ENCODE results near the gene ACSF2.
"Not testable (repeated sequence)": the region's sequence is repeated elsewhere in the genome, so short reads cannot be mapped to it uniquely, and the experiment has no call there.

The ACSF2 gene, protein sequence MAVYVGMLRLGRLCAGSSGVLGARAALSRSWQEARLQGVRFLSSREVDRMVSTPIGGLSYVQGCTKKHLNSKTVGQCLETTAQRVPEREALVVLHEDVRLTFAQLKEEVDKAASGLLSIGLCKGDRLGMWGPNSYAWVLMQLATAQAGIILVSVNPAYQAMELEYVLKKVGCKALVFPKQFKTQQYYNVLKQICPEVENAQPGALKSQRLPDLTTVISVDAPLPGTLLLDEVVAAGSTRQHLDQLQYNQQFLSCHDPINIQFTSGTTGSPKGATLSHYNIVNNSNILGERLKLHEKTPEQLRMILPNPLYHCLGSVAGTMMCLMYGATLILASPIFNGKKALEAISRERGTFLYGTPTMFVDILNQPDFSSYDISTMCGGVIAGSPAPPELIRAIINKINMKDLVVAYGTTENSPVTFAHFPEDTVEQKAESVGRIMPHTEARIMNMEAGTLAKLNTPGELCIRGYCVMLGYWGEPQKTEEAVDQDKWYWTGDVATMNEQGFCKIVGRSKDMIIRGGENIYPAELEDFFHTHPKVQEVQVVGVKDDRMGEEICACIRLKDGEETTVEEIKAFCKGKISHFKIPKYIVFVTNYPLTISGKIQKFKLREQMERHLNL

DNA sequence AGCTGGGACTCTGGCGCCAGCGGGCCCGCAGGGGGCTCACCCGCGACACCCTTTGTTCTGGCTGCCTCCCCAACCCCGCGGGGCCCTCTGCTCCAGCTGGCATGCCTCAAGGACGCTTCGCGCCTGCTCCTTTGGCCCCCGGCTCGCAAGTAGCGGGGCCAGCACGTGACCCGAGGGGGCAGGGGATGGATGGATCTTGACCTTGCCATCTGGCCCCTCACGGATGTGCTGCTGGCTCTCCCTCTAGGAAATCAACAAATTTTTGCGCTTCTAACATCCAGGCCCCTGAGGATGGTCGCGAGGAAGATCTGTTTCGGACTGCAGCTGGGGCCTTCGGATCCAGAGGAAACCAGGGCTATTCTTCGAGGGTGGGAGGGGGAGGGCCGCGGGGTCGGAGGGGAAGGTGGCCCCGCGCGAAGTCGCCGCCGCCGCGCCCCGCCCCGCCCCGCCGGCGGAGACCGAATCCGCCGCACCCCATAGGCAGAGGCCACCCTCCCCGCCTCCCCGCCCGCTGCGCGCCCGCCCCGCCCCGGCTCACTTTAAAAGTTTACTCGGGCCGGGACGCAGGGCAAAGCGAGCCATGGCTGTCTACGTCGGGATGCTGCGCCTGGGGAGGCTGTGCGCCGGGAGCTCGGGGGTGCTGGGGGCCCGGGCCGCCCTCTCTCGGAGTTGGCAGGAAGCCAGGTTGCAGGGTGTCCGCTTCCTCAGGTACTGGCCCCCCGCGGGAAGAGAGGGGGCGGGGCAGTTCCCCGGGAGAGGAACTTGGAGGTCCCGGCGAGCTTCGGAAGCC is at the start of gene ACSF2:
Gene ACSF2, plus strand, starts transcription at position 537 of the 790 bp plus-strand sequence. Its CDS starts 44 bp downstream, at position 581.
- peak; percentile 59 for DNase-seq (ENCODE audit: low read depth)

DNA sequence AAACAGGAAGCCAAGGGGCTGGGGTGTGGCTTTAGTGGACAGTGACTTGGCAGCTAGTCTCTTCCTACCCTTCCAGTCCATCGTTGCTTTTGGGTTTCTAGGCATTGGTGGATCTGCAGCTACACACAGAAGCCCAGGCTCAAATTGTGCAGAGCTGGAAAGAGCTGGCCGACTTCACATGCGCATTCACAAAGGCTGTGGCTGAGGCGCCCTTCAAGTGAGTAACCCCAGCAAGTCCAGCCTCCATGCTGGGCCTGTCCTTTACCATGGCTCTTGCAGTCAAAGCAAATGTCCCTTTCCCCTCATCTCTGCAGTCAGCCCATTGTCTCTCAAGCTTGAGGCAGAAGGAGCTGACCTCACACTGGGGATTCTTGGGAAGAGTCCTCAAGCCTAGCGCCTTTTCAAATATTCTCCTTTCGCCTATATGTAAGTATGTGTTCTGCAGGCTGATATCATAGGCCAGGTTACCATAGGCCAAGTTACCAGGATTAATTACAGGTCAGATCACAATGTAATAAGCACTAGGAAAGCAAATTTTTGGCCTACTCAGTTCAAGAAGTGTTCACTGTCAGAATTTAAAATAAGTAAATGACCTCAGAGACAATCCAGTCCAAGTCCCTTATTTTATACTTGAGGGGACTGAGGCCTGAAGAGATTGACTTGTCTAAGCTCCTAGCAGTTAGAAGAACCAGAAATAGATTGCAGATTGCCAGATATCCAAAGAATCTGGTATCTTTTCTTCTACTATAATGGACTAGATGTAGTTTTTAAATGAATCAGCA is 46.5 kb upstream of the ACSF2 start:
- DNase-seq (ENCODE audit: low read depth) = no peak

- DNase-seq (ENCODE audit: low read depth) = no peak
Measured at GRCh38 chr17:50380369-50381259, 45.4 kb upstream of the ACSF2 start.

DNA sequence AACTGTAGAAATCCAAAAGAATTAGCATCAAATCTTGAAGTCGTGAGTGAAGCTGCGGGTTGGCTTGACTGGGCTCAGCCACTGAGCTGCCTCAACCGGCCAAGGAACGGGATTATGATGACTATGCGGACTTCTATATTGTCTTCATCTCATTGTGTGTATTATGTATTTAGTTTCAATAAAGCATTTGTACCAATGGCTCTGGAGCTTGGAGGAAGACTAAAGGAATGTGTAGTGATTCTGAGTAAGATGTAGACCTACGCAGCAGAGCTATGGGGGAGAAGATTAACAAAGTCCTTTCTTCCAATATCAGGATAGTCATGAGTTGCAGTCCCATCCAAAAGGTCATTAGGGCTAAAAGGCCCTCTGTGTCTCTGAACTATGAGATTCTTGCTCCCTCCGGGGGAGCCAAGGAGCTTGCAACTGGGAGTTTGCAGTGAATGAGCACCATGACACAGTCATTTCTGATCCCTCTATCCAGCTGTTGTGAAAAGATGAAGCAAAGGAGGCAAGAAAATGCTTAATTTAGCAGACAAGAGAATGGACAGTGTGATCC is 44.7 kb upstream of the ACSF2 start:
- no peak for DNase-seq (ENCODE audit: low read depth)

DNA sequence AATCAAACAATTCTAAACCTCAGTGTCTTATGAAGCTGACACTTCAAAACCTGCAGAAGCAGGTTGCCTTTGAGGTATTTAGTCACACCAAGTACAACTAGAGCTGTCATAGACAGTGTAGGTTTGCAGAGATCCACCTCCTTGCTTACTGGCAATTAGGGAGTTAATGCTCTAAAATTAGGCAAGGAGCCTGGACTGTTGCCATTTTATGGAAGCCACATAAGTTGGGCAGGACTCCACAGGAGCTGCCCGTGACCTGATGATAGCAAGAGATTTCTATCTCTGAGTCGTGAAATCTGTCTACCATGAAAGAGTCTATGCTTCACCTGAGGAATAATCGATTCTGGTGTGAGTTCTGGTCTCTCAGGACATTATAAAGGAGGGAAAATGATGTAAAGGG is 44.1 kb upstream of the ACSF2 start:
- no peak for DNase-seq (ENCODE audit: low read depth)

DNA sequence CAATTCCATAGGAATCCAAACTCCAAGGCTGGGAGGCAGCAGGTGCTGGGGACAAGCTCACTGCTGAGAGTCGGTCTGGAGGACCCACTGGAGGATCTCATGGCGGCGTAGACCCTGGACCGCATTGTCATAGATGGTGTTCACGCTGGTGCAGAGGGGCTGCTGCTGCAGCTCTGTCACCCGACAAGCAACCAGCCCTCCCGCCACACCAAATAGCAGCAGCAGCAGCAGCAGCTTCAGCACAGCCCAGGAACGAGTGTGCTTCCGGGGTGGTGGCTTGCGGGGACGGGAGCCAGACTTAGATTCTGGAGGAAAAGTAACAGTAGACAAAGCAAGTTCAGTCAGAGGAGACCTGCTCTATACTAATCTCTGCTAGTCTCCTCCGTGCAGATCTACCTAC is 43.1 kb upstream of the ACSF2 start:
- no peak for DNase-seq (ENCODE audit: low read depth)

DNA sequence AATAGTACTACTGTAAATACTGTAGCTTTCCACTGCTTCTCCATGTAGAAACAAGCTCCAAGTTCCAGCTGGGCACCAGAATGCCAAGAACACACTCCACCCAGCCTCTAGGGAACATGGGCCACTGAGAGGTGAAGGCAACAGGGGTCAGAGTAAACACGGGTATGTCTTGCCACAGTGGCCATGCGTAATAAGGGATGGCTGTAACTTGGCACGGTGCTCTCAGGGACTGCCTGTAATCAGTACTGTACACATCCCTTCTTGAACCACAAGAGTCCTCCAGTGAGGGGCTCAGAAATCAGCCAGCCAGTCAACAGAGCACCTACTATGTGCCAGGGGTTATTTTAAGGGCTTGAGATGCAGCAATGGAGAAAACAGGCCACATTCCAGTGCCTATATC is 39.5 kb upstream of the ACSF2 start:
- no peak for DNase-seq (ENCODE audit: low read depth)

- no peak for DNase-seq (ENCODE audit: low read depth)
Measured at GRCh38 chr17:50388728-50389127, 37.3 kb upstream of the ACSF2 start.

DNA sequence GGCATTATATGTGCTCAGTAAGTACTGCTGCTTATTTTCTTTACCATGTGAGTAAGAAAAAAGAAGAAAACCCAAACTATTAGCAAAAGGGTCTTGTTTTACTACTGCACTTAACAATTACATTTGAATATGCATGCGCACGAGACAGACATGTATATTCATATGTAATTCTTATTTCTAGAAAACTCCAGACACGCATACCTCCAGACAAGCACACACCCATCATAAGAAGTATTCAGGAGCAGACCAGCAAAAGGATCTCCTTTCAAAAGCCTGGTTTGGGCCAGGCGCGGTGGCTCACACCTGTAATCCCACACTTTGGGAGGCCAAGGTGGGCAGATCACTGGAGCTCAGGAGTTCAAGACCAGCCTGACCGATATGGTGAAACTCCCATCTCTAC is 36.5 kb upstream of the ACSF2 start:
- DNase-seq (ENCODE audit: low read depth) = no peak

- DNase-seq (ENCODE audit: low read depth) = no peak
Measured at GRCh38 chr17:50392621-50393020, 33.4 kb upstream of the ACSF2 start.

DNA sequence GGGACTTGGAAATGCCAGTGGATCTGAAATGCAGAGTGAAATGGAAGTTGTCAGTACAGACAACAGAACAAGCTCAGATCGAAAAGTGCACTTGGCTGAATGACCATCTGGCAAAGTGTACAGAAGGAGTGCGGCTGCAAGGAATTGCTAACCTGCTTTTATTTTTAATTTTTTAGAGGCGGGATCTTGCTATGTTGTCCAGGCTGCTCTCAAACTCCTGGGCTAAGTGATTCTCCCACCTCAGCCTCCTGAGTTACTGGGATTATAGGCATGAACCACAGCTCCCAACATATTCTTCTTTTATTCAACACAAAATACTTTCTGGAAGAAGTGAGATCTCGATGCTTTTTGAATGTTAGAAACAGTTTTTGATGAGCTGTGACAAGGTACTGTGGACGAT is 32.3 kb upstream of the ACSF2 start:
- DNase-seq (ENCODE audit: low read depth) = no peak

- no peak for DNase-seq (ENCODE audit: low read depth)
Measured at GRCh38 chr17:50394711-50395110, 31.3 kb upstream of the ACSF2 start.

- DNase-seq (ENCODE audit: low read depth) = no peak
Measured at GRCh38 chr17:50396261-50397110, 29.5 kb upstream of the ACSF2 start.

GRCh38 chr17:50397111-50397918 is 28.7 kb upstream of the ACSF2 start, which contains the start of gene LRRC59:
Gene LRRC59, minus strand, starts transcription at chr17:50397523. Its CDS starts 206 bp downstream, at chr17:50397317.
- peak; percentile 89 for DNase-seq (ENCODE audit: low read depth)

DNA sequence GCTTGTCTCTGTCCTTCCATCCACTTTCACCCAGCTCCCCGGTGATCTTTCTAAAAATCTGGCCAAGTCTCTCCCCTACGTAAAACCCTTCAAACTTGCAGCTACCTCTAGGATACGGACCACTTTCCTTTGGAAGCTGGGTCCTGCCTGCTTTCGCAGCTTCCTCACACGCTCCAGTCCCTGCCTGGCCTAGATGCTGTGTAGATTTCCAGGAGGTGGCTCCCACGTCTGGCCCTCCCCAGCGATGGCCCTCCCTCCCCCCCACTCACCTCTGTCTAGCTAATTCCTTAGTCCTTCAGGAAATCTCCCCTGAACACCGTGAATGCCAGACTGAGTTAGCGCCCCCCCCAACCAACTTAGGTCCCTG is 28.1 kb upstream of the ACSF2 start:
- no peak for DNase-seq (ENCODE audit: low read depth)

DNA sequence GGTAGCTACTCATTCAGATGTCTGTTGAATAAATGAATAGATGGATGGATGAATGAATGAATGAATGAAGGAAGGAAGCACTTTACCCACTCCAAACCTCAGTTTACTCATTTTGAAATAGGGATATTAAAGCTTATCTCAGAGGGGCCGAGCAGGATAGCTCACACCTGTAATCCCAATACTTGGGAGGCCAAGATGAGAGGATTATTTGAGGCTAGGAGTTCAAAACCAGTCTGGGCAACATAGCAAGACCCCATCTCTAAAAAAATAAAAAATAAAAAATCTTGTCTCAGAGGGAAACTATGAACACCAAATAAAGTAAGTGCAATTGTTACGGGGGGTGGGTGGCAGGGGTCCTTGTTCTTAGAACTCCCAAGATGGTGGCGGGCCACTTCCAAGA is 27.3 kb upstream of the ACSF2 start:
- not testable (repeated sequence) for DNase-seq (ENCODE audit: low read depth)

- DNase-seq (ENCODE audit: low read depth) = not testable (repeated sequence)
Measured at GRCh38 chr17:50399591-50399990, 26.4 kb upstream of the ACSF2 start.

GRCh38 chr17:50405351-50405750 is 20.7 kb upstream of the ACSF2 start:
- DNase-seq (ENCODE audit: low read depth) = not testable (repeated sequence)

DNA sequence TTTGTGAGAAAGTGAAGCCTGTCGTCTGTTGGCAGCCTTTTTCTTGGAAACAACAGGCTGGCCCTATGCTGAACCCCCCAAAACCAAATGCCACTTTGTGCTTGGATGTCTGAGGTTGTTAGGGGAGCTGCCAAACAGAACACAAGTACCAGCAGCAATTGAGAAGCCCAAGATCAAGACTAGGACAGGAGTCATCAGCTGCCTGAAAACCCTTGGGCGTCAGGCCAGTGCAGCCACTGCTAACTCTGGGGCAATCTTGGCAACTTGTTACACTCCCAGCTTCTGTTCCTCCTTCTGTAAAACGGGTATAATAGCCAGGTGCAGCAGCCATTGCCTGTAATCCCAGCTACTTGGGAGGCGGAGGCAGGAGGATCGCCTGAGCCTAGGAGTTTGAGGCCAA is 19.4 kb upstream of the ACSF2 start:
- no peak for DNase-seq (ENCODE audit: low read depth)

Measured in activated T-cell treated with anti-CD3 and anti-CD28 coated beads for 24 hours (primary cell).